ENCODE measurements around the gene AGTRAP. TPM values are rescaled to one million over a fixed set of nuclear protein-coding genes. Genes with fewer than 3 reads are reported as not detected.
A peak's percentile ranks its signal among the peaks of the same experiment; 100 is the strongest.

AGTRAP gene
- total and polyA plus RNA-seq, 9 of the 15 experiments (the other 6 are each of a cell fraction or from before 2014, with no cell fraction given): 26.8 to 105 (median 57.5) TPM

DNA sequence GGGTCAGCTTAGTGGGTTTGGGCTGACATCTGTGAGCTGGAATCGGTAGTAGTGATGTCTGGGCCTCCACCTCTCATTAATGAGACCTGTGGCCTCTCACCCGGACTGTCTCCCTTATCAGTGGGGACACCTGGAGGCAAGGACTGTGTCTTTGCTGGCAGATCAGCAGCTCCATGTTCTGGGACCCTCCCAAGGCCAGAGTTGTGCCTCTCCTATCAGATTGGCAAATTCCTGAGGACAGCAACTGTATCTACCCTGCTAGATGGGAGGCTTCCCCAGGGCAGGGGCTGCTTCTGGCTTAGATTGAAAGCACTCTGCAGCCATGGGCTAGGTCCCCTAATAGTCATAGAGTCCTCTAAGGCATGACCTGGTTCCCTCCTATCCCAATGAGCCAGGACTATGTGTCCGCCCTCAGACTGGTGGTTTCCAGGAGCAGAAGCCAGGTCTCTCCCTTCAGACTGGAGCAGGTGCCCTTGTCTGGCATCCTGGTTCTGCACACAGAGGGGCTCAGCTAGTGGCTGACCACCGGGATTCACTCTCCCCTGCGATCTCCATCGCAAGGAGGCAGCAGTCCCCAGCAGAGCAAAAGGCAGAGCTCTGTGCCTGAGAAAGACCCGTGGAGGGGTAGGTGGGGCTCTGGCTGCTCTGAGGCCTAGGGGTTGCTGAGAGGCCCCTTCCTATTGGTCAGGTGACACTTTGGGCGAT is 38.6 kb upstream of the AGTRAP start (continued):
- TF ChIP-seq, protein P1, sequence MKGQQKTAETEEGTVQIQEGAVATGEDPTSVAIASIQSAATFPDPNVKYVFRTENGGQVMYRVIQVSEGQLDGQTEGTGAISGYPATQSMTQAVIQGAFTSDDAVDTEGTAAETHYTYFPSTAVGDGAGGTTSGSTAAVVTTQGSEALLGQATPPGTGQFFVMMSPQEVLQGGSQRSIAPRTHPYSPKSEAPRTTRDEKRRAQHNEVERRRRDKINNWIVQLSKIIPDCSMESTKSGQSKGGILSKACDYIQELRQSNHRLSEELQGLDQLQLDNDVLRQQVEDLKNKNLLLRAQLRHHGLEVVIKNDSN (CRISPR knock-in tag; IDR thresholded peaks at IDR 0.05): peak; percentile 28; the same call in 1 of the 2 replicates
- no peak for TF ChIP-seq TGIF2 (CRISPR knock-in tag; IDR thresholded peaks at IDR 0.05)
- TF ChIP-seq, protein P2, sequence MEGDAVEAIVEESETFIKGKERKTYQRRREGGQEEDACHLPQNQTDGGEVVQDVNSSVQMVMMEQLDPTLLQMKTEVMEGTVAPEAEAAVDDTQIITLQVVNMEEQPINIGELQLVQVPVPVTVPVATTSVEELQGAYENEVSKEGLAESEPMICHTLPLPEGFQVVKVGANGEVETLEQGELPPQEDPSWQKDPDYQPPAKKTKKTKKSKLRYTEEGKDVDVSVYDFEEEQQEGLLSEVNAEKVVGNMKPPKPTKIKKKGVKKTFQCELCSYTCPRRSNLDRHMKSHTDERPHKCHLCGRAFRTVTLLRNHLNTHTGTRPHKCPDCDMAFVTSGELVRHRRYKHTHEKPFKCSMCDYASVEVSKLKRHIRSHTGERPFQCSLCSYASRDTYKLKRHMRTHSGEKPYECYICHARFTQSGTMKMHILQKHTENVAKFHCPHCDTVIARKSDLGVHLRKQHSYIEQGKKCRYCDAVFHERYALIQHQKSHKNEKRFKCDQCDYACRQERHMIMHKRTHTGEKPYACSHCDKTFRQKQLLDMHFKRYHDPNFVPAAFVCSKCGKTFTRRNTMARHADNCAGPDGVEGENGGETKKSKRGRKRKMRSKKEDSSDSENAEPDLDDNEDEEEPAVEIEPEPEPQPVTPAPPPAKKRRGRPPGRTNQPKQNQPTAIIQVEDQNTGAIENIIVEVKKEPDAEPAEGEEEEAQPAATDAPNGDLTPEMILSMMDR (IDR thresholded peaks at IDR 0.05 in 2 of 3, conservative IDR thresholded peaks at IDR 0.05 in 1 of 3; ENCODE audit: insufficient read depth in 2 of 3, low read depth in 1 of 3, low read length in 3 of 3): peak in 1 of 3 experiments; percentile 21; a peak in 1 of 6 replicates
- TF ChIP-seq, protein P3, sequence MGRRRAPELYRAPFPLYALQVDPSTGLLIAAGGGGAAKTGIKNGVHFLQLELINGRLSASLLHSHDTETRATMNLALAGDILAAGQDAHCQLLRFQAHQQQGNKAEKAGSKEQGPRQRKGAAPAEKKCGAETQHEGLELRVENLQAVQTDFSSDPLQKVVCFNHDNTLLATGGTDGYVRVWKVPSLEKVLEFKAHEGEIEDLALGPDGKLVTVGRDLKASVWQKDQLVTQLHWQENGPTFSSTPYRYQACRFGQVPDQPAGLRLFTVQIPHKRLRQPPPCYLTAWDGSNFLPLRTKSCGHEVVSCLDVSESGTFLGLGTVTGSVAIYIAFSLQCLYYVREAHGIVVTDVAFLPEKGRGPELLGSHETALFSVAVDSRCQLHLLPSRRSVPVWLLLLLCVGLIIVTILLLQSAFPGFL (CRISPR knock-in tag; IDR thresholded peaks at IDR 0.05): no peak
- peak; percentile 30 to 86; a peak in 3 of 4 replicates for TF ChIP-seq TRIM24 (IDR thresholded peaks at IDR 0.05)
- no peak for TF ChIP-seq SRSF1 (IDR thresholded peaks at IDR 0.05; ENCODE audit: low read depth, low read length)
- TF ChIP-seq, protein P4, sequence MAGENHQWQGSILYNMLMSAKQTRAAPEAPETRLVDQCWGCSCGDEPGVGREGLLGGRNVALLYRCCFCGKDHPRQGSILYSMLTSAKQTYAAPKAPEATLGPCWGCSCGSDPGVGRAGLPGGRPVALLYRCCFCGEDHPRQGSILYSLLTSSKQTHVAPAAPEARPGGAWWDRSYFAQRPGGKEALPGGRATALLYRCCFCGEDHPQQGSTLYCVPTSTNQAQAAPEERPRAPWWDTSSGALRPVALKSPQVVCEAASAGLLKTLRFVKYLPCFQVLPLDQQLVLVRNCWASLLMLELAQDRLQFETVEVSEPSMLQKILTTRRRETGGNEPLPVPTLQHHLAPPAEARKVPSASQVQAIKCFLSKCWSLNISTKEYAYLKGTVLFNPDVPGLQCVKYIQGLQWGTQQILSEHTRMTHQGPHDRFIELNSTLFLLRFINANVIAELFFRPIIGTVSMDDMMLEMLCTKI (IDR thresholded peaks at IDR 0.05; ENCODE audit: partially characterized antibody): no peak
- TF ChIP-seq RBBP5 (IDR thresholded peaks at IDR 0.05; ENCODE audit: borderline replicate concordance, insufficient read depth, low read length, poor library complexity, severe bottlenecking): no peak
- TF ChIP-seq FOXJ3 (CRISPR knock-in tag; IDR thresholded peaks at IDR 0.05): no peak
- no peak for TF ChIP-seq WHSC1 (IDR thresholded peaks at IDR 0.05; ENCODE audit: low read length)
- no peak for TF ChIP-seq CHD4 (IDR thresholded peaks at IDR 0.05; ENCODE audit: insufficient read depth, insufficient replicate concordance, low read depth, low read length, poor library complexity, severe bottlenecking)
- TF ChIP-seq, protein P5, sequence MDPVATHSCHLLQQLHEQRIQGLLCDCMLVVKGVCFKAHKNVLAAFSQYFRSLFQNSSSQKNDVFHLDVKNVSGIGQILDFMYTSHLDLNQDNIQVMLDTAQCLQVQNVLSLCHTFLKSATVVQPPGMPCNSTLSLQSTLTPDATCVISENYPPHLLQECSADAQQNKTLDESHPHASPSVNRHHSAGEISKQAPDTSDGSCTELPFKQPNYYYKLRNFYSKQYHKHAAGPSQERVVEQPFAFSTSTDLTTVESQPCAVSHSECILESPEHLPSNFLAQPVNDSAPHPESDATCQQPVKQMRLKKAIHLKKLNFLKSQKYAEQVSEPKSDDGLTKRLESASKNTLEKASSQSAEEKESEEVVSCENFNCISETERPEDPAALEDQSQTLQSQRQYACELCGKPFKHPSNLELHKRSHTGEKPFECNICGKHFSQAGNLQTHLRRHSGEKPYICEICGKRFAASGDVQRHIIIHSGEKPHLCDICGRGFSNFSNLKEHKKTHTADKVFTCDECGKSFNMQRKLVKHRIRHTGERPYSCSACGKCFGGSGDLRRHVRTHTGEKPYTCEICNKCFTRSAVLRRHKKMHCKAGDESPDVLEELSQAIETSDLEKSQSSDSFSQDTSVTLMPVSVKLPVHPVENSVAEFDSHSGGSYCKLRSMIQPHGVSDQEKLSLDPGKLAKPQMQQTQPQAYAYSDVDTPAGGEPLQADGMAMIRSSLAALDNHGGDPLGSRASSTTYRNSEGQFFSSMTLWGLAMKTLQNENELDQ (CRISPR knock-in tag; IDR thresholded peaks at IDR 0.05; ENCODE audit: borderline replicate concordance): no peak
- TF ChIP-seq XRCC3 (IDR thresholded peaks at IDR 0.05): no peak; the same call in 1 of the 2 replicates
- TF ChIP-seq, protein P6, sequence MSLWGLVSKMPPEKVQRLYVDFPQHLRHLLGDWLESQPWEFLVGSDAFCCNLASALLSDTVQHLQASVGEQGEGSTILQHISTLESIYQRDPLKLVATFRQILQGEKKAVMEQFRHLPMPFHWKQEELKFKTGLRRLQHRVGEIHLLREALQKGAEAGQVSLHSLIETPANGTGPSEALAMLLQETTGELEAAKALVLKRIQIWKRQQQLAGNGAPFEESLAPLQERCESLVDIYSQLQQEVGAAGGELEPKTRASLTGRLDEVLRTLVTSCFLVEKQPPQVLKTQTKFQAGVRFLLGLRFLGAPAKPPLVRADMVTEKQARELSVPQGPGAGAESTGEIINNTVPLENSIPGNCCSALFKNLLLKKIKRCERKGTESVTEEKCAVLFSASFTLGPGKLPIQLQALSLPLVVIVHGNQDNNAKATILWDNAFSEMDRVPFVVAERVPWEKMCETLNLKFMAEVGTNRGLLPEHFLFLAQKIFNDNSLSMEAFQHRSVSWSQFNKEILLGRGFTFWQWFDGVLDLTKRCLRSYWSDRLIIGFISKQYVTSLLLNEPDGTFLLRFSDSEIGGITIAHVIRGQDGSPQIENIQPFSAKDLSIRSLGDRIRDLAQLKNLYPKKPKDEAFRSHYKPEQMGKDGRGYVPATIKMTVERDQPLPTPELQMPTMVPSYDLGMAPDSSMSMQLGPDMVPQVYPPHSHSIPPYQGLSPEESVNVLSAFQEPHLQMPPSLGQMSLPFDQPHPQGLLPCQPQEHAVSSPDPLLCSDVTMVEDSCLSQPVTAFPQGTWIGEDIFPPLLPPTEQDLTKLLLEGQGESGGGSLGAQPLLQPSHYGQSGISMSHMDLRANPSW (CRISPR knock-in tag; IDR thresholded peaks at IDR 0.05): no peak
- TF ChIP-seq HEY1 (CRISPR knock-in tag; IDR thresholded peaks at IDR 0.05; ENCODE audit: borderline replicate concordance): no peak
